Neural cell (in vitro differentiated cells): ENCODE results near the gene LHX4.

Experiments
- CTCF ChIP-seq: fragments of 450-650 bp; IDR thresholded peaks from 2 replicates; pipeline ENCODE4 v1.5.1; 2014; ENCODE audit warnings: antibody characterized with exemption, mild to moderate bottlenecking, moderate library complexity; ENCODE audit not compliant: poor library complexity, severe bottlenecking
- EP300 ChIP-seq: fragments of 450-650 bp; conservative IDR thresholded peaks from 2 replicates; pipeline ENCODE4 v1.6.1; 2014; ENCODE audit warnings: antibody characterized with exemption, mild to moderate bottlenecking, moderate library complexity; ENCODE audit not compliant: poor library complexity, severe bottlenecking
- EZH2 ChIP-seq: fragments of 200-600, 300-800 bp; shearing (Covaris generic), sonication (generic); IDR thresholded peaks from 2 replicates; pipeline ENCODE4 v1.6.1; 2014; ENCODE audit warnings: antibody characterized with exemption, low read length, borderline replicate concordance, mild to moderate bottlenecking; ENCODE audit not compliant: insufficient read depth, poor library complexity, severe bottlenecking
- POLR2AphosphoS5 ChIP-seq: IDR thresholded peaks from 2 replicates; pipeline ENCODE4 v1.6.1; 2012
- RAD21 ChIP-seq: fragments of 450-650 bp; conservative IDR thresholded peaks from 2 replicates; pipeline ENCODE4 v1.6.1; 2014; ENCODE audit warnings: antibody characterized with exemption, mild to moderate bottlenecking, moderate library complexity
- REST ChIP-seq: IDR thresholded peaks from 2 replicates; pipeline ENCODE4 v1.6.1; 2012; ENCODE audit warnings: borderline replicate concordance
- SMC3 ChIP-seq: fragments of 450-650 bp; conservative IDR thresholded peaks from 2 replicates; pipeline ENCODE4 v1.6.1; 2014; ENCODE audit warnings: antibody characterized with exemption, mild to moderate bottlenecking, moderate library complexity; ENCODE audit not compliant: poor library complexity
- TAF1 ChIP-seq: IDR thresholded peaks from 2 replicates; pipeline ENCODE4 v1.6.1; 2012; ENCODE audit warnings: low read depth

GRCh38 chr1:180194546-180195207 lies 35.4 kb upstream of the LHX4 start:
- TF ChIP-seq REST (no peak), EP300 (no peak), CTCF (no peak), POLR2AphosphoS5 (no peak), TAF1 (no peak), EZH2 (no peak), SMC3 (no peak), RAD21 (no peak)
